Activated gamma-delta T cell (primary cell): Measurements from ENCODE around the gene WIPF2.
"Not testable (repeated sequence)": the region's sequence is repeated elsewhere in the genome, so short reads cannot be mapped to it uniquely, and the experiment has no call there.

ENCODE experiments used
- DNase-seq: peaks from one replicate; lab custom pipeline; 2025; lab: John Stamatoyannopoulos, UW

WIPF2 gene

DNA sequence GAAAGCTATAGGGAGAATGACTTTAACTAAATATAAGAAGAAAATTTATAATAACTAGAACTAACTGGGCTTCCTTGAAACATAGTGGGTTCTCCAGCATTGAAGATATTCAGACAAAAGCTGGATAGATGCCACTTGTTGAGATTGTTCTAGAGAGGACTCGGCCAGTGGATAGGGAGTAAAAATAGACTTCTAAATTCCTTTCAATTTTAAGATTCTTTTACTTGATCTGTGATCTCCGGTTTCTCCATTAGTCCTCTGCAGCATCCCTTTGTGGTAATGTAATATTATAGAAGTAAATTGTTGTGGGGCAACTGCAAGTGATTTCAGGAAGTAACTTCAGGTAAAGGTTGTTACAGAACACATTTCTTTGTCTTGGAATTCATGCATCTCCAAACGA is 79.6 kb downstream of the WIPF2 start:
- no peak for DNase-seq

DNA sequence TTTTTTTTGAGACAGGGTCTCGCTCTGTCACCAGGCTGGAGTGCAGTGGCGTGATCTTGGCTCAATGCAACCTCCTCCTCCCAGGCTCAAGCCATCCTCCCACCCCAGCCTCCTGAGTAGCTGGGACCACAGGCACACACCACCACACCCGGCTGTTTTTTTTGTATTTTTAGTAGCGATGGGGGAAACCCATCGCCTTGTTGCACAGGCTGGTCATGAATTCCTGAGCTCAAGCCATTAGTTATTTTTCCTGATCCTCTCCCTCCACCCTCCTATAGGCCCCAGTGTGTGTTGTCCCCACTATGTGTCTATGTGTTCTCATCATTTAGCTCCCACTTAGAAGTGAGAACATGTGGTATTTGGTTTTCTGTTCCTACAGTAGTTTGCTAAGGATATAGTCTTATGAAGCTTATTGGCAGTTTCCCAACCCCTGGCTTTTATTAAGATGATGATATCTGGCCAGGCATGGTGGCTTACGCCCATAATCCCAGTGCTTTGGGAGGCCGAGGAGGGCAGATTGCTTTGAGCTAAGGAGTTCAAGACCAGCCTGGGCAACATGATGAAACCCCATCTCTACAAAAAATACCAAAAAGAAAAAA is 80.2 kb downstream of the WIPF2 start:
- not testable (repeated sequence) for DNase-seq

DNA sequence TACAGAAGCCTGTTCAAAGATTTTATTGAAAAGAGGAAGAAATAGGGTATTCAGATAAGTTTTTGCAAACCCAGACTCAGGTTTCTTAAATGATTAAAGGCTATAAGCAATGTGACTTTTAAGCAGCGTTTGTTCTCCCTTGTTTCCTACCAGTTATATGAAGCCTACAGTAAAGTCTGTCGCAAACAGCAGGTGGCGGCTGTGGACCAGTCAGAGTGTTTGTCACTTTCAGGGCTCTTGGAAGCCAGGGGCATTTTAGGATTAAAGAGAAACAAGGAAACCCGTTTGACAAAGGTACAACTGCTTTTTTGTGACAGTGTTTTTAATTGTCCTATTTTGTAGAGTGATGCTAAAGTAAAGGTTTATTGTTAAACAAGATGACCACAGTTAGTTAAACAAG is 82.2 kb downstream of the WIPF2 start:
- no peak for DNase-seq

DNA sequence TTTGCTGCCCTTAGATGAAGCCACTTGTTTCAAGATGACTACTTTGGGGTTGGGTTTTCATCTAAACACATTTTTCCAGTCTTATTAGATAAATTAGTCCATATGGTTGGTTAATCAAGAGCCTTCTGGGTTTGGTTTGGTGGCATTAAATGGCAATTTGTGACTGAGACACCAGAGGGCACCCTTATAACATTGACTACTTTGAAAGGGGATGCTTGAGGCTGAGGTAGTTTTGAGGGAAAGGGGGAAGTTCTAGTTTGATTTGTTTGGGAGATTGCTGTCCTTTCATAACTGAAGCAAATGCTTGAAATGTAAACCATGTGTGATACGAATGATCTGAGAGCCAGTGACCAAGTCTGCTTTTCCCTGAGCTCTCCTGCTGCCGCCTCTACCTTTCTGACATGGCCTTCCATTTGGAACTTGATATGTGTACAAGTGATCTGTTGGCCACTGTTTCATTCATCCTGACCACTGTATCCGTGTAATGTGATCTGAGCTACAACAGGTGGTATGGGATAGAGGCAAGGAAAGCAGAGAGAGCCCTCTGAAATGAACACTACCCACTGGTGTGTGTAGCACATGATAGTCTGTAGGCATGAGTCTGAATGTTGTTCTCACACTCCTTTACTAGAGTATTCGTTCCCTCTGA is 84.0 kb downstream of the WIPF2 start:
- no peak for DNase-seq

DNA sequence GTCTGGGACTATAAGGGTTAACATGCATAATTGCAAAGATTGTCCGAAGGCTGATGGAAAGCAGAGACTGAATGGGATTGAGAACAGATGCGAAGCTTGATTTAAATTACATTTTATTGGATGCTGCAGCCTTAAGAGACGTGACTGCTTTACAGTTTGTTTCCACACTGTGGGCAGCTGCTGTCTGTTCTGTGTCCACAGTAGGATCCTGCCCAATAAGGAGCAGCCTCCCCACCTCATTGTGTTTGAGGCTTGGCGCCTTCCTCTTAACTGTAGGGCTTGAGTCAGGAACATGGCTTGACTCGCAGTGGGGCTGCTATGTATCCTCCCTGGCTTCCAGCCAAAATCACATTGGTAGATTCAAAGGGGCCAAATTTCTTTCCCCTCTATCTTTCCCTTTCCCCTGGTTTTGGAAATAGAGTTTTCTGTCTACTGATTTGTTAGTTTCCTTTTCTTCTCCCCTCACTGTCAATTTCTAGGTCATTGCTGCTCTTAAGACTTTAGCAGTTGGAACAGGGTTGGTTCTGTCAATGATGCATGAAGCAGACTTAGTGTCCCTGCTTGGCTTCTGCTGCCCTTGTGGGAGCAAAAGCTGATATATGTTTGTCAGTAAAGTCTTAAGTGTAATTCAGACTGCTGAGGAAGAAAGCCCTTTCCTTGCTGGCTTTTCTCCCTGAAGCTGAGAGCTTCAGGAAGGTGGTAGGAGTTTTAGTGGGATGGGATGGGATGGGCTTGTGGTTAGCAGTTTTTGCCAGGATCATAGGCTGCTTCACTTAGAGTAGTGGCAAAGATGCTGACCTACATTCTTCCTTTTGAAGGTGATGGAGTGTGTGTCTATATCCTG is 84.8 kb downstream of the WIPF2 start:
- no peak for DNase-seq

DNA sequence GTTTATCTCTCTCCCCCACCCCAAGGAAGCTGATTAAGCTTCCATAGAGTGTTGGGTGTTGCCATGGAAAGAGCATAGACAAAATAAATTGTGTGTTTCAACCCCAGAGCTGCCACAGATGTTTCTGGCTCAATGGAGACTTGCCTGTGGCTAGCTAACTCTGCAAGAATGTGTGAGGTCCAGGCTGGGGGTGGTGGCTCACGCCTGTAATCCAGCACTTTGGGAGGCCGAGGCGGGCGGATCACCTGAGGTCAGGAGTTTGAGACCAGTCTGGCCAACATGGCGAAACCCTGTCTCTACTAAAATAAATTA is 85.4 kb downstream of the WIPF2 start:
- not testable (repeated sequence) for DNase-seq

DNA sequence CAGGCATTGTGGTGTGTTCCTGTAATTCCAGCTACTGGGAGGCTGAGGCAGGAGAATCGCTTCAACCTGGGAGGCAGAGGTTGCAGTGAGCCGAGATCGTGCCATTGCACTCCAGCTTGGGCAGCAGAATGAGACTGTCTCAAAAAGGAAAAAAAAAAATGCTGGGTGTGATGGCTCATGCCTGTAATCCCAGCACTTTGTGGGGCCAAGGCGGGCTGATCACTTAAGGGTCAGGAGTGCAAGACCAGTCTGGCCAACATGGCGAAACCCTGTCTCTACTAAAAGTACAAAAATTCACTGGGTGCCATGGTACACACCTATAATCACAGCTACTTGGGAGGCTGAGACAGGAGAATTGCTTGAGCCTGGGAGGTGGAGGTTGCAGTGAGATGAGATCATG is 85.8 kb downstream of the WIPF2 start:
- DNase-seq: not testable (repeated sequence)

DNA sequence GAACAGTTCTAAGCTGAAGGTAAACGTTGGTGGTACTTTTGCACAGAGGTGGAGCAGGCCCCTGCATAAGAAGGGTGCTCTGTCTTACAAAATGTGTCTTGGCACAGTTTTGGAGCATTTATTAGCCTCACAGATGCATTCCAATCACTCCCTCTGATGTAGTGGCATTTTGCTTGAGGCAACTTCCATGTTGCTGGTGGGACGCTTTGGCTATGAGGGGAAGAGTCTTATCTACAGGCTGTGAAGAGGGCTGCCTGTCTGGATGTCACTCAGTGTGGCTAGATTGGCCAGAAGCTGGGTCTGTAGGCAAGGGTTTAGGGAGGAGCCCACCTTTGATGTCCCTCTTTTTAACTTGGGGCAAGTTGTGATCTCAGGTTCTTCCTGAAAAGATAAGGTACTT is 87.3 kb downstream of the WIPF2 start:
- DNase-seq: no peak

DNA sequence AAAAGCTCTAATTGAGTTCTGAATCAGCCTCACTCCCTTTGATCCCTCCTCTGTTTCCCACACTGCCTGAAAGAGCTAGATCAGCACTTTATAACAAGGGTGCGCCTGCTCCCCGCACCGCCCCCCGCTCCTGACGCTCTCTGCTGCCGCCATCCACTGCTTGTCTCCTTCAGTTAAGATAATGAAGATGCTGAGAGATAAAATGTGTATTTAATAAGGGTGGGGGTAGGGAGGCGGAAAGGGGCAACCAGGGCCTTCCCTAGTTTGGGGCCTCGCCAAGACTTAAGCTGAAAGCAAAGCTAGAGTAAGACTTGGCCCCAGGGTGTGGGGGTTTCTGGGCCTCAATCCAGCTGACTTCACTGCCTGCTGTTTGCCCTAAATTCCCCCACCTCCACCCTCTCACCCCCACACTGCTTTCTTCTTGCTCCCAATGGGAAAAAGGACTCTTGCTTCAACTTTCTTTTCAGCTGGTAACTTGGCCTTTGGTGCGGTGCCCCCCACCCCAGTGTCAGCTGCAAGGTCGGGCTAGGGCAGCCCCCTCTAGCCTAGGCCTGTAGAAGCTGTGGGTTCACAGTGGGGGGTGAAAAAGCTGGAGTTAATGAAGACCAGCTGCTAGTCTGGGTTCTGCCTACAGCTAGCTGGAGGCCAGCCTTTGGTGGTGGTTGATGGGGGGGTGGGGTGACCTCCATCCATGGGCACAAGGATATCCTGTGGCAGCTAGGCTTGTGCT is 88.1 kb downstream of the WIPF2 start:
- no peak for DNase-seq

DNA sequence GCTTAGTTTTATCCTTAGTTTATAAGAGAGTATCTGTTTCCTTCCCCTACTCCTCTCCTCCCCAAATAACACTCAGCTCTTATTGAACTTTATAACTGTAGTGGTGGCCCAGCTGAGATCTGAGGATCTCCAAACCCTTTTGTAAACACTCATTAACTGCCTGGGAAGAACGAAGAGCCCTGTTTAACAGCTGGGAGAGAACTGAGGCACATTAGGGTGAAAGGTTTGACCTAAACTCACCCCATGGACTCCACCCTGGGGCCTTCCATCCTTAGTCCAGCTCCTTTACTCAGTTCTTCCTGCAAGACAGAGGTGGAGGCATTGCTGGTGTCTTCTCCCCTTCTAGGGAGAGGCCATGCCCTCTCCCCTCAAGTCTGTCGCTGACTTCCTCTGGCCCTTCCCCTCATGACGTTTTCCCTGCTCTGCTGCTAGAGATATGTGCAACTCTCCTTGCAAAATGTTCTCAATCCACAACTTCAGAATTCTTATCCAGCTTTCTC is 88.7 kb downstream of the WIPF2 start:
- DNase-seq: no peak

DNA sequence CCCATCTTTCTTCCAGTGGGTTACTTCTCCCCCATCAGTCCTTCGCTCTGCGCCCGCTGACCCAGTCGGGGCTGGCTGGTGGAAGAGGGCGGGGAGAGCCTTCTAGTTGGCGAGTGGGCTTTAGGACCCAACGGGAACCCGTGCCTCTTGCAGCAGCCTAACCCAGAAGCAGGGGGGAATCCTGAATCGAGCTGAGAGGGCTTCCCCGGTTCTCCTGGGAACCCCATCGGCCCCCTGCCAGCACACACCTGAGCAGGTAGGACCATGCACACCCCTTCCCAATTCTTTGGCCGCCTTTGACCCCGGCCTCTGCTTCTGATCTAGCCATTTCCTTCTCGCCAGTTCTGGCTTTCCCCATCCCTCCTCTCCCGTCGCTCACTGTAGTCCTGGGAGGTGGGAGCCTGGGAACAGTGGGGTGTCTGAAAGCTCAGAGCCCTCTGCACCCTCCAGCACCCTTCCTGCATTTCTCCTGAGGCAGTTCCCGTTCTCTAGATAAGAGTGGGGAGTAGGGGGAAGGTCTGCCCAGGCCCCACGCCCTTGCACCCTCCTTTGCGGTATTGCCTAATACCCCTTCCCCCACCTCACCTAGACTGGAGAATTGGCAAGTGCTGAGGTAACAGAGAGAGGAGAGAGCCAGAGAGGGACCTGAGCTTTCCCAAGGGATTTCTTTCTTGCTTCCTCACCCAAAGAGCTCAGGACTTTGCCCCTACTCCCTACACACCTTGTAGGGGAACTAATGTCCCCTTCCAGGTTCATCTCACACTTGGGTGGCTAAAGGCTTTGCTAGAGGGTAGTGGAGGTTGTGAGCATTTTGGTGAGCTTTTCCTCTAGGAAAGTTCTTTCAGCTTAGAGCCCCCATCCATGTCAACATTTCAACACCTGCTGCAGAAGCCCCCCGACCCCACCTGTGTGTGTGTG is 90.2 kb downstream of the WIPF2 start, which contains the start of gene RARA:
RARA (plus strand) TSS at position 150 of the 918 bp plus-strand sequence. CDS start 22,039 bp downstream, outside the sequence.
- DNase-seq: no peak

DNA sequence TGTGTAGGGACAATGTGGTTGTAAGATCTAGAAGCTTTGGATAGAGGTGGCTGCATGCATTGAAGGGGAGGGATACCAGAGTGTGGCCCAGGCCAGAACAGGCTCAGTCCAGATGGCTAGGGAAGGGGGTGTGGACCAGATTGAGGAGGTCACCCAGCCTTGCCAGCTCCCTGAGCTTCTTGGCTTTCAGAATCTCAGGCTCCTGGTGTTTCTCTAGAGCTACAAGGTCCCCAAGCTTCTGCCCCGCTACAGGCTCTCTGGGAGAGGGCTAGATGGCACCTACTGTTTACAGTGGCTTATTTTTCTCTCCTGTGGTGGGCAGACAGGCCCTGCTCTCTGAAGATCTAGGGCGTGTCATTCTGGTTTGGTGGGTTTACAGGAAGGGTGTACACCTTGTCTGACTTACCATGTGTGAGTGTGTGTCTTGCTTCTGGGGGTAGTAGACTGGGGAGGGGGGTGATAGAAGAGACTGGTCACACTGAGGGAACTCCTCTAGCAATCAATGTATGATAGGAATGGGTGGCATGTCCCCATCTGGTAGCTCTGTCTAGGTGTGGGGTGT is 90.9 kb downstream of the WIPF2 start:
- DNase-seq: no peak

DNA sequence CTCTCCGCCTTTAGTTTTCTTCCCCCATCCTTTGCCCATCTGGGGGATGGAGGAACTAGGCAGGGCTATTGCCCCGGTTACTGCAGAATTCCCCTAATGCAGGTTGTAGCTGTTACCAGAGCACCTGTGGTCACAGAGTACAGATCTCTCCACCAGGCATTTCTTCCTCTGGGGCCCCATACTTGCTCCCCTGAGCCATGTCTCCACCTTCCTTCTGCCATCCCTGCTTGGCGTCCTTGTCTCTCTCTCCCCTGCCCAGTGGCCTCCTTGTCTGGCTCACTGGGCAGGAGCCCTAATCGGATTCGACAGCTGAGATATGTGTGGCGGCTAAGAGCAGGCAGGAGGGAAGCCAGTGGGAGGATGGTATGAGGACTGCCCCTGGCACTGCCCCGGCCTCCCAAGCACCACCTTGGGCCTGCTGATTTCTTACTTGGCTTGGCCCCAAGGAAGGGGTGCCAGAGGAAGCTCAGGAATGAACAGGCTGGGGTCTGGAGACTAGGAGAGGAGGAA is 91.8 kb downstream of the WIPF2 start:
- no peak for DNase-seq

DNA sequence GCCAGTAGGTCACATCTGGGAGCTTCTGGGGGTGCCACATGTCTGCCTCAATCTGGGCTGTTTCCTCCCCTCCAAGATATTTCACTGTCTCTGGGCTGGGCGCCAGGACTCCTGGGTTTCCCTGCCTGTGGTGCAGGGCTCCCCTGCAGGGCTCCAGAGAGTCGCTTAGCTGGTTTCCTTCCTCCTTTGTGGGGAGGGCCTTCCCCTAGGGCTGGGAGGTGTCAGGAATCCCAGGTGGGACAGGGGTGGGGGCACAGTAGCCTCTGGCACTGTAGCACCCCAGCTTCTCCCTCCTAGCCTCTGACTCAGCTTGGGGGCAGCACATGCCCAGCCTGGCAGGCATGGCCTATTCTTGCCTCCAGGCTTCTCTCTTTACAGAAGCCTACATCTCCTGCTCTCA is 92.5 kb downstream of the WIPF2 start:
- no peak for DNase-seq

DNA sequence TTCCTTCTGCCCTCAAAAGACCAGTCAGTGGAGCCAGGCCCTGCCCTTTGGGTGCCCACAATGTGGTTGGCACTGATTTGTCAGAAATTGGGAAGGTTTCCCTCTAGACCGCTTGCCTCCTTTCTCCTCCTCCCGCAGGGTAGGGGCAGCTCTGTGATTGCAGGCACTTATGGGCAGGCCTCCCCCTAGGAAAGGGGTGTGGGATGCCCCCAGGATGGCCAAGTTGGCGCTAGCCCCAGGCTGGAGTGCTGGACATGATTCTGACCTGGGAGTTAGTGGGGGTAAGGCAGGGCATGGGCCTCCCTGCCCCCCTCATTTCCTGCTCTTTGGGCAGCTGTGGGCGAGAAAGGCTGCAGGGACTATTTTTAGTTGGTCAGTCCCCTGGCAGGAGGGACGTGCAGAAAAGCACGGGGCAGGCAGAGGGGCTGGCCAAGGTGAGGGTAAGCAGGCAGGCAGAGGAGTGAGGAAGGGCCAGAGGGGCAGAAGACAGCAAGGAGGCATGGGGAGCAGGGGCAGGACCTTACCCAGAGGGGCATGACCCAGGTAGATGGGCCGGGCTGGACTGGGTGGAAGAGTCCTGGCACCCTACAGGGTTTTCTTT is 93.1 kb downstream of the WIPF2 start:
- no peak for DNase-seq

DNA sequence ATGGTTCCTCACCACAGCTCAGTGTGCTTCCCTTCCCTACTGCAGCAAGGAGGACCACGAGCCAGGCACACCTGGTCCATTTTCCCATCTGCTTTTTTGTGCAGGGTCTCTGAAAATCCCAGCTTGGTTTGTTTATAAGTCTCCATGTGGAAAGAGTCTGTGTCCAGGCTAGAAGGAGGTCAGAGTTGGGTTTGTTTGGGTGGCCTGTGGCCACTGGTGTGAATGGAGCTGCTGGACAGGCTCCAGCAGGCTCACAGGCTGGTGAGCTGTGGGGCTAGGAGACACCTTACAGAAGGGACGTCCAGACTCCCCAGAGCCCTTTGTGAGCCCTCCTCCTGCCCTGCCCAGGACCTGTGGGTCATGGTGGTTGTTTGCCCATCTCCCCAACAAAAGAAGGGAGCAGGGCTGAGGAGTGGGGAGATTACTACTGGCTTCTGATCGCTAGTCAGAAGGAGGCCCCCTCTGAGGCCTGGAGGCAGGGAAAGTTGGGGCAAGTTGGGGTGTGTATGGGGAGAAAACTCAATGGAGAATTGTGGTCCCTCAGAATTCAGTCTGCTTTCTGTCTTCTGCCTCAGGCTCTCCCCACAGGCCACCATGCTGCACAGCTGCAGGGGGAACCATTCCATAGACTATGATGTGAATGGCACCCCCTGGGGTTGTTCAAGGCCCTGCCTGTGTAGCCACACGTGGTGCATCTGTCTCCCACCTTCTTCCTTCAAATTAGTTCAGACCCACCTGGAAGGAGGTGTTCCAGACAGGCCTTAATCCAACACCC is 94.0 kb downstream of the WIPF2 start:
- no peak for DNase-seq

DNA sequence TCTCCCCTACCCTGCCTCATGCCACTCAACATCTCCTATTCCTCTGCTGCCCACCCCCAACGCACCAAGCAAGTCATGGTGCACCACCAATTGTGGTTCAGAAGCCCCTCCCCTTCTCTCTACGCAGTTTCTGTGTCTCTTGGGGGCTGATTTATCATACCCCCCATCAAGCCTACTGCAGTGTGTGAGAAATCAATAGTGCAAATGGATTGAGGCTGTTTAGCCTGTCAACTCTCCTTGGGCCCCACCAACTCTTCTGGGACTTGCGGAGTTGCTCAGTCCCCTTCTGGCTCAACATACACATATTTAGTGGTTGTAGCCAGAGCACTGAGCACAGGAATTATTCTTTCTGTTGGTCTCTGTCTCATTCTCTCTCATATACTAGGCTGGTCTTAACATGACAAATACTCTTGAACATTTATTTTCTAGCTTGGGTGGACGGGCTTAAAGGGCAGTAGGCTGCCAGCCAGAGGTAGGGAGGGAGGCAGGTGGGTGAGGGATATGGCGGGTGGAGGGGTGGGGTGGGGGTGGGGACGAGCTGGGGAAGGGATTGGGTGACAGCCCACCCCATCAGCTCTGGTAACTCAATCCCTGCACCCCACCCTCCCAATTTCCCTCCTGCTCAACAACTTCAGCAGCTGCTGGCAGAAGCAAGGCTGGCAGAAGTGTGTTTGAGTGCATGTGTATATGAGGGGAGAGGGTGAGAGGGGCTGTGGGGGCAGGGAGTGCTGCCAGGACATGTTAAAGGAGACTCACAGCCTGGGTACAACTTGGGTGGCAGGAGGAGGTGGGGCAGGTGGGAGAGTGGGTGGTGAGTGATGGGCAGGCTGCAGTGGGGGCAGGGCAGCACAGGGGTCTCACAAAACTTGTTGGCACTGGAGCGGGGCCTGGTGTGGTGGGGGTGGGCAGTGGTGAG is 94.8 kb downstream of the WIPF2 start:
- no peak for DNase-seq

DNA sequence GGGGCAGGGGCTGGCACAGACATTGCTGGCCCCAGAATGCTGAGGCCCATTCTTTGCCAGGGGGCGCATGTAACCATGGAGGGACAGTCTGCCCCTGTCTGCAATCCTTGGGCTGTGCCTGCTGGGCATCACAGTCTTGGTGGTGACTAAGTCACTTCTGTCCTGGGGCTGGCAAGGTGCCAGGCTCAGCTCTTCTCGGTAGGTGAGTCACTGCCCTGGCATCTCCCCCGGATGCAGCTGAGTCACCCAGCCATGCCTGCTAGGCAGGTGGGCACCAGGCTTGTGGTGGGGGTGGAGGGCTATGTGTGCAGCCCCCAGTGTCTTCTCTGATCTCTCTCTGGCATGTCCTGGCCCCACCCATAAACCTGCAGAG is 95.5 kb downstream of the WIPF2 start:
- peak; percentile 53 for DNase-seq
